Kidney (tissue), 14 donors: ENCODE measurements around the gene CDK9. TPM values are rescaled to one million over a fixed set of nuclear protein-coding genes. Genes with fewer than 3 reads are reported as not detected.
A peak's percentile ranks its signal among the peaks of the same experiment; 100 is the strongest.

Experiments
- DNase-seq, 5 donors: peaks; one replicate each; pipeline ENCODE4 v3.0.0-alpha.2; 2013 to 2020
- FAIRE-seq: peaks from 2 replicates; lab custom pipeline; 2012; peaks lifted over from hg19 to GRCh38; lab: Jason Lieb, UNC
- H3K27ac ChIP-seq, 2 donors: one replicate each; pipeline ENCODE4 v1.7.0; 2013; ENCODE audit warnings: low read depth in 2 of 2, low read length in 2 of 2, inconsistent platforms in 1 of 2
- H3K27me3 ChIP-seq: one replicate; pipeline ENCODE4 v1.7.1; 2013; ENCODE audit warnings: low read length, inconsistent platforms; ENCODE audit not compliant: control insufficient read depth, insufficient read depth
- H3K36me3 ChIP-seq, 3 donors: one replicate each; pipeline versions ENCODE4 v1.7.0 to v1.7.1; 2013; ENCODE audit warnings: low read length in 3 of 3, control low read depth in 1 of 3, inconsistent platforms in 1 of 3; ENCODE audit not compliant: insufficient read depth in 3 of 3, control insufficient read depth in 2 of 3
- H3K4me1 ChIP-seq, 3 donors: one replicate each; pipeline versions ENCODE4 v1.7.0 to v1.7.1; 2013; ENCODE audit warnings: low read length in 3 of 3, inconsistent platforms in 1 of 3, low read depth in 1 of 3; ENCODE audit not compliant: control insufficient read depth in 2 of 3, insufficient read depth in 2 of 3
- H3K4me3 ChIP-seq, 3 donors: one replicate each; pipeline versions ENCODE4 v1.7.0 to v1.8.1; 2013; ENCODE audit warnings: low read length in 3 of 3, control low read depth in 1 of 3, inconsistent platforms in 1 of 3
- H3K9ac ChIP-seq, 3 donors: one replicate each; pipeline versions ENCODE4 v1.7.0 to v1.7.1; 2013; ENCODE audit warnings: low read length in 3 of 3, control low read depth in 1 of 3, inconsistent platforms in 1 of 3
- H3K9me3 ChIP-seq, 3 donors: one replicate each; pipeline versions ENCODE4 v1.7.0 to v1.7.1; 2013; ENCODE audit warnings: low read length in 3 of 3, control low read depth in 1 of 3, inconsistent platforms in 1 of 3; ENCODE audit not compliant: control insufficient read depth in 2 of 3, insufficient read depth in 1 of 3
- intact Hi-C: fragments of 100-400 bp; cut with DNase I; formaldehyde crosslinking; loops from one replicate; pipeline ENCODE4 v1.11.1; 2022
- polyA plus RNA-seq: library from polyadenylated mRNA; stranded (reverse); fragments of 350-450 nt; fragmentation: Illumina TruSeq; extraction: RNeasy Lipid Tissue Mini Kit (QIAGEN cat#74804); gene quantifications from one replicate; pipeline ENCODE4 v1.2.3, GENCODE V29; 2014; ENCODE audit warnings: low read depth, low replicate concordance; ENCODE audit not compliant: insufficient read depth
- total RNA-seq: library from RNA; stranded (reverse); fragmentation: NEBNext Ultra II Directional; extraction: Animal tissue kit (Norgen Biotek cat#: 25700); gene quantifications from one replicate; pipeline ENCODE4 v1.2.1, GENCODE V29; 2021
- TF ChIP-seq, protein P1 (sequence below): IDR thresholded peaks from 3 replicates; pipeline ENCODE4 v1.5.1; 2012; ENCODE audit warnings: mild to moderate bottlenecking, moderate library complexity, borderline replicate concordance; ENCODE audit not compliant: insufficient read depth; ENCODE audit errors: extremely low read depth
- donor health status: control.
- donor health status: control.
- donor health status: control.
- donor health status: control.
- donor health status: control.
- donor health status: DM: yes; HTN: yes; CAD: no.
- donor health status: Normal renal cell carcinoma (clear cell type).

Gene CDK9
- total and polyA plus RNA-seq, 2 donors from 2014 or later, result 45.2 to 93.5 TPM

DNA sequence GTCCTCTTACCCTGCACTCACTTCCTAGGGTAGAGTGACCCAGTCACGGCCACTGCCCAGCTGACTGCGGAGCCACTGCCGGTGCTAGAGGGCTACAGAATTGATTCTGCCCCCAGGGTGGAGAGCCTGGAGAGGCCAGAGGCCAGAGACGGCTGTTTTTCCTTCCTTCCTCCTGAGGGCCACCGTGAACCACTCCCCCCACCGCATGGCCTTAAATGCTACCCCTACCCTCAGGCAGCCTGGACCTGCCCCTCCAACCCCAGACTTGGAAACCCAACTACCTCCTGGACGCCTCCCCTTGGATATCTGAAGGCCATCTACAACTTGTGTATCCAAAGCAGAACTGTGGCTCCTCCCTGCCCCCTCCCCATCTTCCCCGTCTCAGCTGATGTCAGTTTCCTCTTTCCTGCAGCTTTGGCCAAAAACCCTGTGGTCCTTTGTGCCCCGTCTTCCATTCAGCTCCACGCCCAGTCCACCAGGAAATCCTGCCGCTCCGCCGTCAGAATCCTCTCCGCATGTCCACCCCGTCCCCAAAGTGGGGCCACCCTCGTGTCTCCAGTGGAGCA is 23.6 kb upstream of the CDK9 start:
- peak in 1 of 5 donors; percentile 62 for DNase-seq
- no peaks in the 10 kb centered on the region for H3K36me3 ChIP-seq
- TF ChIP-seq, protein P1, sequence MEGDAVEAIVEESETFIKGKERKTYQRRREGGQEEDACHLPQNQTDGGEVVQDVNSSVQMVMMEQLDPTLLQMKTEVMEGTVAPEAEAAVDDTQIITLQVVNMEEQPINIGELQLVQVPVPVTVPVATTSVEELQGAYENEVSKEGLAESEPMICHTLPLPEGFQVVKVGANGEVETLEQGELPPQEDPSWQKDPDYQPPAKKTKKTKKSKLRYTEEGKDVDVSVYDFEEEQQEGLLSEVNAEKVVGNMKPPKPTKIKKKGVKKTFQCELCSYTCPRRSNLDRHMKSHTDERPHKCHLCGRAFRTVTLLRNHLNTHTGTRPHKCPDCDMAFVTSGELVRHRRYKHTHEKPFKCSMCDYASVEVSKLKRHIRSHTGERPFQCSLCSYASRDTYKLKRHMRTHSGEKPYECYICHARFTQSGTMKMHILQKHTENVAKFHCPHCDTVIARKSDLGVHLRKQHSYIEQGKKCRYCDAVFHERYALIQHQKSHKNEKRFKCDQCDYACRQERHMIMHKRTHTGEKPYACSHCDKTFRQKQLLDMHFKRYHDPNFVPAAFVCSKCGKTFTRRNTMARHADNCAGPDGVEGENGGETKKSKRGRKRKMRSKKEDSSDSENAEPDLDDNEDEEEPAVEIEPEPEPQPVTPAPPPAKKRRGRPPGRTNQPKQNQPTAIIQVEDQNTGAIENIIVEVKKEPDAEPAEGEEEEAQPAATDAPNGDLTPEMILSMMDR, result no peak
- intact Hi-C loops, result no loop called here
- no peaks in the 10 kb centered on the region for H3K27me3 ChIP-seq
- H3K9me3 ChIP-seq, result no peaks in the 10 kb centered on the region
- no peak overlapping the region for H3K4me3 ChIP-seq
- FAIRE-seq, result no peak
- H3K9ac ChIP-seq, result no peak overlapping the region
- H3K4me1 ChIP-seq, result peaks cover 0 to 12% (median 0%) of the 10 kb centered on the region in 3 donors
- peak overlapping the region; percentile 54 to 63 for H3K27ac ChIP-seq

GRCh38 chr9:127763918-127764384 is 21.9 kb upstream of the CDK9 start:
- peak in 1 of 5 donors; percentile 58 for DNase-seq
- no peak for FAIRE-seq
- TF ChIP-seq, protein P1, result peak; percentile 18
- H3K9ac ChIP-seq, result no peak overlapping the region
- no peaks in the 10 kb centered on the region for H3K36me3 ChIP-seq
- no peaks in the 10 kb centered on the region for H3K27me3 ChIP-seq
- peak overlapping the region in 1 of 2 donors; percentile 63 for H3K27ac ChIP-seq
- H3K9me3 ChIP-seq, result no peaks in the 10 kb centered on the region
- H3K4me1 ChIP-seq, result peaks cover 0 to 18% (median 0%) of the 10 kb centered on the region in 3 donors
- H3K4me3 ChIP-seq, result no peak overlapping the region
- intact Hi-C loops, result no loop called here

DNA sequence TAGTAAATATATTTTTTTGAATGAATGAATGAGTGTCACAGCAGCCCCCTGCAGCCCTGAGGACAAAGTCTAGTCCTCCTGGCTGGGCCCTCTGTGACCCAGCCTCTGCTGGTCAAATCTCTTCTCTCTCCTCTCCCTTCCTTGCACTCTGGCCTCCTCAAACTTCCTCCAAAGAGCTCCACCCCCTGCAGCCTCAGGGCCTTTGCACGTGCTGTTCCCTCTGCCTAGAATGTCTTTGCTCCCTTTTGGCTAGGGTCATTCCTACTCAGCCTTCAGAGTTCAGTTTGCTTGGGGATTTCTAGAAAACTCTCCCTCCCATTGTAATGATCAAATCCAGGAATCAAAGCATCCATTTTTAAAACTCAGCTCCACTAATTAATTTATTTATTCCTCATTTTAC is 20.4 kb upstream of the CDK9 start:
- Histone ChIP-seq H3K9ac (no peak overlapping the region), H3K27ac (no peak overlapping the region), H3K4me3 (no peak overlapping the region), H3K9me3 (no peaks in the 10 kb centered on the region), H3K27me3 (no peaks in the 10 kb centered on the region), H3K4me1 (peaks cover 0 to 25% (median 0%) of the 10 kb centered on the region in 3 donors), H3K36me3 (no peaks in the 10 kb centered on the region)
- TF ChIP-seq, protein P1, result no peak
- FAIRE-seq (no peak), DNase-seq (no peak)
- intact Hi-C loops, result no loop called here
